Measurements from ENCODE around the gene DYNC1I1.

DYNC1I1 gene

GRCh38 chr7:96088579-96088978 is 316.2 kb downstream of the DYNC1I1 start:
- TF ChIP-seq CTCF (conservative IDR thresholded peaks at IDR 0.05; ENCODE audit: low read depth, low read length): no peak
- no peak overlapping the region for H3K4me2 ChIP-seq
- H3K9ac ChIP-seq: no peak overlapping the region
- no peaks in the 10 kb centered on the region for H3K27me3 ChIP-seq (ENCODE audit: insufficient read depth, low read depth)
- H2AFZ ChIP-seq (ENCODE audit: low read depth): no peak overlapping the region
- H3K4me3 ChIP-seq (IDR thresholded peaks at IDR 0.05; ENCODE audit: insufficient read depth, low read depth, low read length): no peak overlapping the region
- H3K27ac ChIP-seq: no peak overlapping the region
- no peaks in the 10 kb centered on the region for H3K36me3 ChIP-seq (ENCODE audit: insufficient read depth)
- H3K4me1 ChIP-seq (ENCODE audit: low read depth, poor library complexity, severe bottlenecking): no peaks in the 10 kb centered on the region
- H4K20me1 ChIP-seq (ENCODE audit: insufficient read depth): no peaks in the 10 kb centered on the region
- no peaks in the 10 kb centered on the region for H3K79me2 ChIP-seq (ENCODE audit: insufficient read depth, low read depth)

- H3K4me2 ChIP-seq: no peak overlapping the region
- H3K27me3 ChIP-seq (ENCODE audit: insufficient read depth, low read depth): no peaks in the 10 kb centered on the region
- no peak overlapping the region for H3K9ac ChIP-seq
- no peaks in the 10 kb centered on the region for H3K36me3 ChIP-seq (ENCODE audit: insufficient read depth)
- TF ChIP-seq CTCF (conservative IDR thresholded peaks at IDR 0.05; ENCODE audit: low read depth, low read length): no peak
- no peaks in the 10 kb centered on the region for H3K4me1 ChIP-seq (ENCODE audit: low read depth, poor library complexity, severe bottlenecking)
- H3K4me3 ChIP-seq (IDR thresholded peaks at IDR 0.05; ENCODE audit: insufficient read depth, low read depth, low read length): no peak overlapping the region
- H3K79me2 ChIP-seq (ENCODE audit: insufficient read depth, low read depth): no peaks in the 10 kb centered on the region
- no peak overlapping the region for H3K27ac ChIP-seq
- no peaks in the 10 kb centered on the region for H4K20me1 ChIP-seq (ENCODE audit: insufficient read depth)
- H2AFZ ChIP-seq (ENCODE audit: low read depth): no peak overlapping the region
These were observed 317.2 kb downstream of the DYNC1I1 start for GRCh38 chr7:96089511-96089910.

GRCh38 chr7:96090756-96091155 is 318.4 kb downstream of the DYNC1I1 start:
- Histone ChIP-seq H3K36me3 (ENCODE audit: insufficient read depth) (no peaks in the 10 kb centered on the region), H2AFZ (ENCODE audit: low read depth) (no peak overlapping the region), H3K9ac (no peak overlapping the region), H4K20me1 (ENCODE audit: insufficient read depth) (no peaks in the 10 kb centered on the region), H3K27ac (no peak overlapping the region), H3K4me1 (ENCODE audit: low read depth, poor library complexity, severe bottlenecking) (no peaks in the 10 kb centered on the region), H3K4me3 (IDR thresholded peaks at IDR 0.05; ENCODE audit: insufficient read depth, low read depth, low read length) (no peak overlapping the region), H3K79me2 (ENCODE audit: insufficient read depth, low read depth) (no peaks in the 10 kb centered on the region), H3K4me2 (no peak overlapping the region), H3K27me3 (ENCODE audit: insufficient read depth, low read depth) (no peaks in the 10 kb centered on the region)
- TF ChIP-seq CTCF (conservative IDR thresholded peaks at IDR 0.05; ENCODE audit: low read depth, low read length): no peak

- H4K20me1 ChIP-seq (ENCODE audit: insufficient read depth): no peaks in the 10 kb centered on the region
- H3K36me3 ChIP-seq (ENCODE audit: insufficient read depth): no peaks in the 10 kb centered on the region
- H3K4me2 ChIP-seq: no peak overlapping the region
- H3K27me3 ChIP-seq (ENCODE audit: insufficient read depth, low read depth): no peaks in the 10 kb centered on the region
- H3K4me1 ChIP-seq (ENCODE audit: low read depth, poor library complexity, severe bottlenecking): no peaks in the 10 kb centered on the region
- H3K4me3 ChIP-seq (IDR thresholded peaks at IDR 0.05; ENCODE audit: insufficient read depth, low read depth, low read length): no peak overlapping the region
- H3K79me2 ChIP-seq (ENCODE audit: insufficient read depth, low read depth): no peaks in the 10 kb centered on the region
- no peak overlapping the region for H2AFZ ChIP-seq (ENCODE audit: low read depth)
- TF ChIP-seq CTCF (conservative IDR thresholded peaks at IDR 0.05; ENCODE audit: low read depth, low read length): no peak
- H3K9ac ChIP-seq: no peak overlapping the region
- H3K27ac ChIP-seq: no peak overlapping the region
These were observed 321.1 kb downstream of the DYNC1I1 start for GRCh38 chr7:96093435-96093834.

- Histone ChIP-seq H3K79me2 (ENCODE audit: insufficient read depth, low read depth) (no peaks in the 10 kb centered on the region), H3K27ac (no peak overlapping the region), H3K9ac (no peak overlapping the region), H4K20me1 (ENCODE audit: insufficient read depth) (no peaks in the 10 kb centered on the region), H3K4me1 (ENCODE audit: low read depth, poor library complexity, severe bottlenecking) (no peaks in the 10 kb centered on the region), H3K36me3 (ENCODE audit: insufficient read depth) (no peaks in the 10 kb centered on the region), H2AFZ (ENCODE audit: low read depth) (no peak overlapping the region), H3K27me3 (ENCODE audit: insufficient read depth, low read depth) (no peaks in the 10 kb centered on the region), H3K4me3 (IDR thresholded peaks at IDR 0.05; ENCODE audit: insufficient read depth, low read depth, low read length) (no peak overlapping the region), H3K4me2 (no peak overlapping the region)
- TF ChIP-seq CTCF (conservative IDR thresholded peaks at IDR 0.05; ENCODE audit: low read depth, low read length): no peak
These were observed 325.5 kb downstream of the DYNC1I1 start for GRCh38 chr7:96097835-96098234.

Measured in KMS-11 (cell line).